Measurements from ENCODE around the gene UGT1A1. TPM values are rescaled to one million over a fixed set of nuclear protein-coding genes. Genes with fewer than 3 reads are reported as not detected.

Gene UGT1A1
- total and polyA plus RNA-seq, 9 of the 15 experiments (the other 6 are each of a cell fraction or from before 2014, with no cell fraction given), result not detected

DNA sequence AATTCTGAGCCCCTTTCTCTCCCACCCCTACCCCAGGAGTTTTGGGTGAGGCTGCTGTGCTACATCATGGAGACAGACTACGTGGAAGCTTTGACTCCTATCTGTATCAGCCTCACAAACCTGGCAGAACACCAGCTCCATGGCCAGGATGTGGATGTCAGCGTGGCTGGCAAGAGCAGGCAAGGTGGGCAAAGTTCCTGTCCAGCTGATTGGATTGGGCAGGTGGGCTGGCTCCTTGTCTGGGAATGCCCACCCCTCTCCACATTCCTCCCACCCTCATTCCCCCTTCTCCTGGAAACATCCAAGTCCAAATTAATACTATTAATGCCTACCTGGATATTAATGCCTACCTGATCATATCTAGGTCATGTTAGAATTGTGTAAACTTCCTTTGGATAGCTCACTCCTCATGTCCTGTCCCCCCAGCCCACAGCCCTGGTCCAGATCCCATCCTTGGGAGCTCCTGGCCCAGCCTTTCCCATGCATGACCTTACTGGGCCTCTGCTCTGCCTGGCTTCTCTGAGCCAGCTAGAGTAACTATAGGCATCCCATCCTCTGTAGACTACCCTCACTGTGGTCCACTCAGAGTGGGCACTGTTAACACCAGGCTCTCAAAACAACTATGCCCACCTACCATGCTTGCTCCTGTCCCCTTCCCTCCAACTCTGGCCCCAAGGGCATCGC is 42.2 kb downstream of the UGT1A1 start:
- no peaks in the 10 kb centered on the region for H3K9me1 ChIP-seq (ENCODE audit: control insufficient read depth, insufficient read depth, low read length)
- no peak overlapping the region for H3K4me3 ChIP-seq
- no peak overlapping the region for H2AFZ ChIP-seq (ENCODE audit: low read depth, low read length)
- ChIA-PET CTCF (ENCODE audit: low intra/inter-chr PET ratio) (no interaction called here), POLR2A (interaction anchor here (0.6 kb wide), 1 partner anchor 42 kb away, joined by 4 read pairs; the partner anchor contains the start of gene UGT1A1)
- no TSS peak for BruUV-seq (replicated peaks)
- H3K27me3 ChIP-seq (ENCODE audit: control insufficient read depth in 2 of 2, insufficient read depth in 2 of 2, low read length in 2 of 2), result peaks cover 0 to 7% of the 10 kb centered on the region in 2 experiments; a peak in 1 of 5 replicates
- FAIRE-seq (no peak), DNase-seq (ENCODE audit: extremely low read depth in 1 of 4, low spot score in 3 of 4) (no peak), ATAC-seq (no peak)
- intact Hi-C loops (cut with micrococcal nuclease) (no loop called here), in situ Hi-C loops (cut with MboI) (no loop called here)
- H3K79me2 ChIP-seq (ENCODE audit: control insufficient read depth, insufficient read depth, low read length), result no peaks in the 10 kb centered on the region
- H3K4me2 ChIP-seq (ENCODE audit: insufficient read depth, low read length), result no peak overlapping the region
- H3K9ac ChIP-seq (ENCODE audit: insufficient read depth in 1 of 2, low read depth in 2 of 2, low read length in 2 of 2), result no peak overlapping the region
- H3K9me3 ChIP-seq (replicated peaks; ENCODE audit: control insufficient read depth, insufficient read depth, low read depth, low read length), result no peaks in the 10 kb centered on the region
- 0% methylated on average over 2 of the region's 3 CpGs for WGBS (ENCODE audit: insufficient coverage, low coverage, missing lambda C conversion rate)
- no peaks in the 10 kb centered on the region; a peak in 1 of 5 replicates for H3K4me1 ChIP-seq (replicated peaks in 1 of 2; ENCODE audit: control insufficient read depth in 2 of 2, insufficient read depth in 2 of 2, low read length in 2 of 2)
- no peak overlapping the region for H3K27ac ChIP-seq (ENCODE audit: extremely low read depth, low read depth, low read length)
- no peaks in the 10 kb centered on the region for H3K36me3 ChIP-seq (ENCODE audit: control insufficient read depth, insufficient read depth, low read length)
- no peaks in the 10 kb centered on the region for H4K20me1 ChIP-seq (replicated peaks; ENCODE audit: control insufficient read depth, insufficient read depth, low read length)
- TF ChIP-seq MTA2 (IDR thresholded peaks at IDR 0.05; ENCODE audit: low read depth), result no peak
- TF ChIP-seq HNRNPK (IDR thresholded peaks at IDR 0.05; ENCODE audit: low read depth, low read length, poor library complexity, severe bottlenecking), result no peak
- TF ChIP-seq DACH1 (IDR thresholded peaks at IDR 0.05; ENCODE audit: partially characterized antibody), result no peak
- TF ChIP-seq NFE2L1 (tag; IDR thresholded peaks at IDR 0.05; ENCODE audit: borderline replicate concordance, low read depth), result no peak
- no peak for TF ChIP-seq CBX3 (IDR thresholded peaks at IDR 0.05; ENCODE audit: borderline replicate concordance in 1 of 2, low read length in 2 of 2)
- no peak for TF ChIP-seq ZNF146 (CRISPR knock-in tag; IDR thresholded peaks at IDR 0.05; ENCODE audit: unreplicated experiment)
- no peak for TF ChIP-seq C11orf30 (IDR thresholded peaks at IDR 0.05; ENCODE audit: low read depth)
- TF ChIP-seq HIVEP1 (CRISPR knock-in tag; IDR thresholded peaks at IDR 0.05), result no peak
- TF ChIP-seq ETV1 (tag; conservative IDR thresholded peaks at IDR 0.05; ENCODE audit: low read depth), result no peak
- no peak for TF ChIP-seq CCNT2 (IDR thresholded peaks at IDR 0.05; ENCODE audit: borderline replicate concordance, extremely low read depth, insufficient read length, low read depth, low read length)
- no peak for TF ChIP-seq ZNF316 (IDR thresholded peaks at IDR 0.05)
- TF ChIP-seq, protein P1, sequence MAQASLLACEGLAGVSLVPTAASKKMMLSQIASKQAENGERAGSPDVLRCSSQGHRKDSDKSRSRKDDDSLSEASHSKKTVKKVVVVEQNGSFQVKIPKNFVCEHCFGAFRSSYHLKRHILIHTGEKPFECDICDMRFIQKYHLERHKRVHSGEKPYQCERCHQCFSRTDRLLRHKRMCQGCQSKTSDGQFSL (CRISPR knock-in tag; IDR thresholded peaks at IDR 0.05), result no peak
- TF ChIP-seq, protein P1 (tag; IDR thresholded peaks at IDR 0.05), result no peak
- no peak for TF ChIP-seq ZNF584 (CRISPR knock-in tag; IDR thresholded peaks at IDR 0.05; ENCODE audit: low read depth)
- no peak for TF ChIP-seq MYBL2 (IDR thresholded peaks at IDR 0.05; ENCODE audit: low read depth)
- no peak for TF ChIP-seq MYBL2 (CRISPR knock-in tag; IDR thresholded peaks at IDR 0.05; ENCODE audit: borderline replicate concordance)
- TF ChIP-seq NCOA4 (IDR thresholded peaks at IDR 0.05; ENCODE audit: partially characterized antibody), result no peak
- no peak for TF ChIP-seq NFXL1 (CRISPR knock-in tag; IDR thresholded peaks at IDR 0.05)
- TF ChIP-seq, protein P2, sequence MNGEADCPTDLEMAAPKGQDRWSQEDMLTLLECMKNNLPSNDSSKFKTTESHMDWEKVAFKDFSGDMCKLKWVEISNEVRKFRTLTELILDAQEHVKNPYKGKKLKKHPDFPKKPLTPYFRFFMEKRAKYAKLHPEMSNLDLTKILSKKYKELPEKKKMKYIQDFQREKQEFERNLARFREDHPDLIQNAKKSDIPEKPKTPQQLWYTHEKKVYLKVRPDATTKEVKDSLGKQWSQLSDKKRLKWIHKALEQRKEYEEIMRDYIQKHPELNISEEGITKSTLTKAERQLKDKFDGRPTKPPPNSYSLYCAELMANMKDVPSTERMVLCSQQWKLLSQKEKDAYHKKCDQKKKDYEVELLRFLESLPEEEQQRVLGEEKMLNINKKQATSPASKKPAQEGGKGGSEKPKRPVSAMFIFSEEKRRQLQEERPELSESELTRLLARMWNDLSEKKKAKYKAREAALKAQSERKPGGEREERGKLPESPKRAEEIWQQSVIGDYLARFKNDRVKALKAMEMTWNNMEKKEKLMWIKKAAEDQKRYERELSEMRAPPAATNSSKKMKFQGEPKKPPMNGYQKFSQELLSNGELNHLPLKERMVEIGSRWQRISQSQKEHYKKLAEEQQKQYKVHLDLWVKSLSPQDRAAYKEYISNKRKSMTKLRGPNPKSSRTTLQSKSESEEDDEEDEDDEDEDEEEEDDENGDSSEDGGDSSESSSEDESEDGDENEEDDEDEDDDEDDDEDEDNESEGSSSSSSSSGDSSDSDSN (IDR thresholded peaks at IDR 0.05; ENCODE audit: borderline replicate concordance in 1 of 2, low read depth in 2 of 2, low read length in 2 of 2), result no peak
